ENCODE measurements around the gene BORCS6. TPM values are rescaled to one million over a fixed set of nuclear protein-coding genes. Genes with fewer than 3 reads are reported as not detected.
A peak's percentile ranks its signal among the peaks of the same experiment; 100 is the strongest.

BORCS6 gene
- total and polyA plus RNA-seq, 2 of the 13 experiments (the other 11 are each of a cell fraction or from before 2014, with no cell fraction given): 2.0 to 5.1 TPM

DNA sequence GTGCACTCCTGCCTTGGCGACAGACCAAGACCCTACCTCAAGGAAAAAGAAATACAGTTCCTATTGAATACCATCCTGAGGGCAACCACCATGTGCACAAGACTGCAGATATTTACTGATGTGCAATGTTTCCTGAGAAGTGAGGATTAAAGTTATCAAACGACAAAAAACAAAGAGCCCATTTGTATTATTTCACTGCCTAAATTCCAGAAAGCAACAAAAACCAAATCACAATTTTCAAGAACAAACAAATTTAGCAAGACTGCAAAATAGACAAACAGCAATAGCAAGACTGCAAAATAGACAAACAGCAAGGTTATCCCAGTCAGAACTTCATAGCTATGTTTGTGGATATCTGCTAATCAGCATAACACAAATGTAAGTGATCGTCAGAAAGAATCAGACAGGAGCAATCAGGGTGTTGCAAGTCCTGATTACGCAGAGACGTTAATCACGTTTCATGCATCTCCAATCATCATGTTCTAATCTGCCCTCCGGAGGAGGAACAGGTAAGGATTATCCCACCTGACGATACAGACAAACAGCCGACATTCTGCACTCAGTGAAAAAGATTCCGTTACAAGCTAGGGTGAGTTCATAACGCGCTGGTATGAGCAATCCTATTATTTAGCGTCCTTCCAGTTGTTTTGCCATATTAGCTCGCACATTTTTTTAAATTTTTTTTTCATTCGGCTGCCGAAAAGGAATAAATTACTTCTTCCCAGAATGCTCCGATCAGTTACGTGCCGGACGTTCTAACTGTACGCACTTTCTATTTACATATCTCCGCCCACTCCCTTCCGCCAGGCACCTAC is 16.7 kb downstream of the BORCS6 start (continued):
- no peak; the same call in 1 of the 2 replicates for TF ChIP-seq ZSCAN30 (CRISPR knock-in tag; IDR thresholded peaks at IDR 0.05)
- peak; percentile 77; the same call in 1 of the 2 replicates for TF ChIP-seq ZNF615 (CRISPR knock-in tag; IDR thresholded peaks at IDR 0.05; ENCODE audit: borderline replicate concordance)
- TF ChIP-seq ZNF564 (CRISPR knock-in tag; IDR thresholded peaks at IDR 0.05): no peak; the same call in 1 of the 2 replicates
- peak; percentile 99 for TF ChIP-seq KDM3A (CRISPR knock-in tag; IDR thresholded peaks at IDR 0.05; ENCODE audit: low read depth)
- TF ChIP-seq GMEB2 (CRISPR knock-in tag; IDR thresholded peaks at IDR 0.05; ENCODE audit: low read depth): peak; percentile 87
- peak; percentile 100 for TF ChIP-seq POLR2AphosphoS5 (IDR thresholded peaks at IDR 0.05; ENCODE audit: low read depth, low read length)
- peak; percentile 96 for TF ChIP-seq KLF12 (CRISPR knock-in tag; IDR thresholded peaks at IDR 0.05; ENCODE audit: borderline replicate concordance)
- TF ChIP-seq TCF7 (IDR thresholded peaks at IDR 0.05; ENCODE audit: low read depth): no peak
- TF ChIP-seq SIN3B (IDR thresholded peaks at IDR 0.05; ENCODE audit: low read length): no peak
- no peak for TF ChIP-seq HNRNPUL1 (IDR thresholded peaks at IDR 0.05; ENCODE audit: low read depth, low read length)
- TF ChIP-seq GABPA (IDR thresholded peaks at IDR 0.05; ENCODE audit: low read depth, low read length): no peak
- peak; percentile 71 for TF ChIP-seq GABPA (CRISPR knock-in tag; IDR thresholded peaks at IDR 0.05; ENCODE audit: low read depth)
- peak; percentile 79 for TF ChIP-seq ETV5 (CRISPR knock-in tag; IDR thresholded peaks at IDR 0.05; ENCODE audit: borderline replicate concordance)
- TF ChIP-seq ZNF660 (CRISPR knock-in tag; IDR thresholded peaks at IDR 0.05; ENCODE audit: borderline replicate concordance, low read depth): no peak
- no peak; the same call in 1 of the 2 replicates for TF ChIP-seq ZNF790 (CRISPR knock-in tag; IDR thresholded peaks at IDR 0.05; ENCODE audit: borderline replicate concordance)
- TF ChIP-seq ISL2 (CRISPR knock-in tag; IDR thresholded peaks at IDR 0.05): no peak; the same call in none of the 2 replicates
- TF ChIP-seq TSC22D2 (CRISPR knock-in tag; IDR thresholded peaks at IDR 0.05; ENCODE audit: borderline replicate concordance): peak; percentile 81
- no peak for TF ChIP-seq ZNF407 (CRISPR knock-in tag; IDR thresholded peaks at IDR 0.05; ENCODE audit: not compliant biosample characterization)
- peak; percentile 99 for TF ChIP-seq ZNF792 (CRISPR knock-in tag; IDR thresholded peaks at IDR 0.05)
- peak; percentile 96 for TF ChIP-seq ARNT2 (CRISPR knock-in tag; IDR thresholded peaks at IDR 0.05; ENCODE audit: low read depth)

Data from HepG2 (cell line).